ENCODE measurements around the gene TMTC4. TPM values are rescaled to one million over a fixed set of nuclear protein-coding genes. Genes with fewer than 3 reads are reported as not detected.

The TMTC4 gene
- total and polyA plus RNA-seq, 8 donors, result 5.4 to 38.9 (median 8.2) TPM

DNA sequence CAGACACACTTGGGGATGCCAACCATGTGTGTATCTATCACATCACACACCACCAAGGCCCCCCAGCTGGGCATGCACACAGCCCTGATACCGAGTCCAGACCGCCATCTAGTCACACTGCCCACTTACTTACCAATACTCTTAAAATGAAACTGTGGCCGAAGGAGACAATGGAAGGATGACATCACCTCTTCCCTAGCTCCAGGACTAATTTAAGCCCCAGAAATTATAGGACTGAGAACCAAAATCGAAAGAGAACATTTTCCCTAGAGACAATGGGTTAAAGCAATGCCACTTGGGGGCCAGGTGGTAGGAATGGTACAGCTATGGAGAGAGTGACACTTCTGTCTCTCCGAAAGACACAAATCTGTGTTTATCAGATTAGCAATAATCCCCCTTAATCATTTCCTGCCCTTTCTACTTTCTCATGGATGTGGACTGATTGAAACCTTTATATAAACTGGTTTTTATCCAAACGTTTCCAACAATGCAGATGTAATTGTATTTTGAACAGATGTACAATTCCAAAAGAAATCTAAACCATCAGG lies 85.3 kb downstream of the TMTC4 start:
- no peaks in the 10 kb centered on the region for H3K27me3 ChIP-seq
- H3K36me3 ChIP-seq, result no peaks in the 10 kb centered on the region
- 68 to 80% (median 76%) methylated on average over 6 of the region's 6 CpGs for WGBS, 5 donors
- intact Hi-C loops (cut with DNase I; ENCODE audit: low total_unique reads), result no loop called here
- H3K27ac ChIP-seq, result peak overlapping the region in 1 of 5 donors; percentile 88
- no peak for DNase-seq
- no peaks in the 10 kb centered on the region for H3K9me3 ChIP-seq
- H3K4me3 ChIP-seq, result peak overlapping the region in 3 of 4 donors; percentile 62 to 84 (median 73)
- peaks cover 11 to 17% (median 14%) of the 10 kb centered on the region in 4 donors for H3K4me1 ChIP-seq
- TF ChIP-seq, protein P1, sequence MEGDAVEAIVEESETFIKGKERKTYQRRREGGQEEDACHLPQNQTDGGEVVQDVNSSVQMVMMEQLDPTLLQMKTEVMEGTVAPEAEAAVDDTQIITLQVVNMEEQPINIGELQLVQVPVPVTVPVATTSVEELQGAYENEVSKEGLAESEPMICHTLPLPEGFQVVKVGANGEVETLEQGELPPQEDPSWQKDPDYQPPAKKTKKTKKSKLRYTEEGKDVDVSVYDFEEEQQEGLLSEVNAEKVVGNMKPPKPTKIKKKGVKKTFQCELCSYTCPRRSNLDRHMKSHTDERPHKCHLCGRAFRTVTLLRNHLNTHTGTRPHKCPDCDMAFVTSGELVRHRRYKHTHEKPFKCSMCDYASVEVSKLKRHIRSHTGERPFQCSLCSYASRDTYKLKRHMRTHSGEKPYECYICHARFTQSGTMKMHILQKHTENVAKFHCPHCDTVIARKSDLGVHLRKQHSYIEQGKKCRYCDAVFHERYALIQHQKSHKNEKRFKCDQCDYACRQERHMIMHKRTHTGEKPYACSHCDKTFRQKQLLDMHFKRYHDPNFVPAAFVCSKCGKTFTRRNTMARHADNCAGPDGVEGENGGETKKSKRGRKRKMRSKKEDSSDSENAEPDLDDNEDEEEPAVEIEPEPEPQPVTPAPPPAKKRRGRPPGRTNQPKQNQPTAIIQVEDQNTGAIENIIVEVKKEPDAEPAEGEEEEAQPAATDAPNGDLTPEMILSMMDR (IDR thresholded peaks at IDR 0.05), result no peak
- TF ChIP-seq EP300 (IDR thresholded peaks at IDR 0.05) (no peak), POLR2AphosphoS5 (IDR thresholded peaks at IDR 0.05) (no peak), POLR2A (IDR thresholded peaks at IDR 0.05) (no peak)

DNA sequence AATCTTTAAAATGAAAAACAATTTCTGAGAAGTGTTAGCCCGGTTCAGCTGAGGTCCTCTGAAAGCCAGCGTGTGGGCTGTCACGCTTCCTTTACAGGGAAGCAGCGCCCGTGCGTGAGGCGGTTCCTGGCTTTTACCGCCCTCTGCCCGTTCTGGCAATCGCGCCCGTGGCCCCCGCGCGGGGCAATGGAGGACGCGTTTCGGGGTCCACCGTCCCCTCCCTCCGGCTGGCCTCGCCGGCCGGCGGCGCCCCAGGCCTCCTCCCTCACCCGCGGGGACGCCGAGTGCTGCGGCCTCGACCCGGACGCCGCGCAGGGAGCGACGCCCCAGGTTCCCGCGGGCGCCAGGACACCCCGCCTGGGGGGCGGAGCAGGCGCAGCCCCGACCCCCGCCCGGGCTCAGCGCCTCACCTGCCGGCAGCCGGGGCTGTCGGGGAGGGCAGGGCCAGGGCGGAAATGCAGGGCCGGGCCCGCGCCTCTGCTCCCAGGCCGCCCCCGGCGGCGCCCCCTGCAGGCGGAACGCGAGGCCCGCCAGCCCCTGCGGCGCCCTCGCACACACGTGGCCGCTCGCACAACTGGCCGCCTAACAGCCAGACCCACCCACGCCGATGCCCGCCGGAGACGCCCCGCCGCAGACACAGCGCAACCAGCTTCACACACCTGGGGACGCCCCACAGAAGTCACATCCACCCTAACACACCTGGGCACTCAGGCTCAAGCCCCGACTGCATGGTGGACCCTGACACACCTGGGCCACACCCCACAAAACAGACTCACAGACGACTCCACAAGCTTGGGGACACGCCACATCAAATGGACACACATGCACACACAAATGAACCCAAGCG lies 86.0 kb downstream of the TMTC4 start, which contains the start of gene GGACT:
TSS of gene GGACT (minus strand) at position 459 of the 847 bp plus-strand sequence. CDS start 56,198 bp downstream, outside the sequence.
- intact Hi-C loops (cut with DNase I; ENCODE audit: low total_unique reads), result no loop called here

DNA sequence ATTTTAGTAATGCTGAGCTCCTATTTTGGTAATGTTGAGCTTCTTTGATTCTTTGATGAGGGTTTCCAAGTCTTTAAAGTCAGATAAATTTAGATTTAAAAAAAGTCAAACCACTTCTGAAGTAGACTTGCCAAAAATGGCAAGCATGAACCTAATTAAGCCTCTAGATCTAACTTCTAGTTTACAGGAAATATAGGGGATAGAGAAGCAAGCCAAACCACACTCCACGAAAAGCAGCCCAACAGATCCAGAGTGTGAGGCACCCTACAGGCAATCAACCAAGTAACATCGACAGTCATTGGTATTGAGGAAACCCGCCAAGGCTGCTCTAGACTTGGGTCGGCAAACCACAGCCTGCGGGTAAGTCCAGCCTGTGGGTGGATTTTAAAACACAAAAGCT lies 89.7 kb downstream of the TMTC4 start:
- Histone ChIP-seq H3K4me1 (peaks cover 11 to 17% (median 14%) of the 10 kb centered on the region in 4 donors), H3K9me3 (no peaks in the 10 kb centered on the region), H3K27ac (no peak overlapping the region), H3K36me3 (peaks cover 0 to 27% (median 21%) of the 10 kb centered on the region in 4 donors), H3K4me3 (no peak overlapping the region), H3K27me3 (no peaks in the 10 kb centered on the region)
- intact Hi-C loops (cut with DNase I; ENCODE audit: low total_unique reads), result no loop called here
- no peak for DNase-seq
- TF ChIP-seq EP300 (IDR thresholded peaks at IDR 0.05) (no peak), POLR2A (IDR thresholded peaks at IDR 0.05) (no peak), POLR2AphosphoS5 (IDR thresholded peaks at IDR 0.05) (no peak)
- TF ChIP-seq, protein P1 (IDR thresholded peaks at IDR 0.05), result no peak
- WGBS, 5 donors, result 70 to 84% (median 81%) methylated on average over 5 of the region's 5 CpGs

More for the DNA sequence above, 86.0 kb downstream of the TMTC4 start, which contains the start of gene GGACT:
- TF ChIP-seq, protein P1 (IDR thresholded peaks at IDR 0.05), result peak in 4 of 7 experiments; percentile 23 to 82 (median 78)
- no peak for TF ChIP-seq POLR2A (IDR thresholded peaks at IDR 0.05)
- TF ChIP-seq EP300 (IDR thresholded peaks at IDR 0.05), result no peak
- peak in 1 of 3 donors; percentile 10 for TF ChIP-seq POLR2AphosphoS5 (IDR thresholded peaks at IDR 0.05)
- Histone ChIP-seq H3K36me3 (no peaks in the 10 kb centered on the region), H3K4me3 (peak within 1 kb of the TSS; percentile 62 to 84 (median 72)), H3K4me1 (peaks cover 11 to 17% (median 14%) of the 10 kb centered on the region in 4 donors), H3K27me3 (no peaks in the 10 kb centered on the region), H3K9me3 (no peaks in the 10 kb centered on the region), H3K27ac (peak within 1 kb of the TSS; percentile 77 to 89 (median 79))
- 6 to 18% (median 10%) methylated on average over 34 to 82 of the region's 82 CpGs for WGBS, 5 donors
- DNase-seq, result peak; percentile 79 to 93

DNA sequence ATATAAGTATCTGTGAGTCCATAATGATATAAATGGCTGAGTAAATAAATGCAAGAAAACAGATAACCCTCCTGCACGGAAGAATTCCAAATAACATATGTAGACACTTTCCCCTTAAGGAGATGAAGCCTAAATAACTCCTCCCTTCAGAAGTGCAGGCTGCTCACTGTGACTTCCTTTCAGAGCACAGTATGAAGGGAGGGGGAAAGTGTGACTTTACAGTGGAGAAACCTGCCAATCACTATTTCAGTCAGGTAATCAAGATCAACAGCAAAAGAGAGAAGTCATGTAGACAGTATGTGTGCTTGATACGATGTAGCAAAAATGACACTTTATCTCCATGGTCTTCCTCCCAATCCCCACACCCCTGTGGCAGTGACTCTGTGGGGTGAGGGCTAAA lies 93.1 kb downstream of the TMTC4 start:
- Histone ChIP-seq H3K27ac (no peak overlapping the region), H3K4me1 (no peaks in the 10 kb centered on the region), H3K4me3 (no peak overlapping the region), H3K9me3 (no peaks in the 10 kb centered on the region), H3K27me3 (no peaks in the 10 kb centered on the region), H3K36me3 (peaks cover 0 to 39% (median 31%) of the 10 kb centered on the region in 4 donors)
- intact Hi-C loops (cut with DNase I; ENCODE audit: low total_unique reads), result no loop called here
- no peak for TF ChIP-seq EP300 (IDR thresholded peaks at IDR 0.05)
- TF ChIP-seq, protein P1 (IDR thresholded peaks at IDR 0.05), result no peak
- TF ChIP-seq POLR2AphosphoS5 (IDR thresholded peaks at IDR 0.05), result no peak
- TF ChIP-seq POLR2A (IDR thresholded peaks at IDR 0.05), result no peak
- WGBS, 5 donors, result 78 to 95% (median 86%) methylated on average over 2 of the region's 2 CpGs
- no peak for DNase-seq
